GM18508 (cell line): ENCODE data around the gene NEK7.
"Not testable (repeated sequence)": the region's sequence is repeated elsewhere in the genome, so short reads cannot be mapped to it uniquely, and the experiment has no call there.

Experiments used
- ATAC-seq: cut with Tn5 transposase; IDR thresholded peaks from one replicate; pipeline ENCODE4 v1.9.1; 2021; ENCODE audit warnings: moderate number of reproducible peaks; ENCODE audit not compliant: insufficient read depth, unreplicated experiment

NEK7 gene

GRCh38 chr1:198156745-198157240 lies at the start of gene NEK7:
NEK7 (plus strand) TSS chr1:198156998; CDS start chr1:198232581, 75,583 bp downstream.
- peak; percentile 20 for ATAC-seq

GRCh38 chr1:198107091-198107501 lies 49.7 kb upstream of the NEK7 start:
- no peak for ATAC-seq

- ATAC-seq = no peak
These were observed 48.0 kb upstream of the NEK7 start for GRCh38 chr1:198108636-198109370.

- no peak for ATAC-seq
These were observed 47.5 kb upstream of the NEK7 start for GRCh38 chr1:198109371-198109715.

GRCh38 chr1:198113342-198113750 lies 43.5 kb upstream of the NEK7 start:
- ATAC-seq = no peak

- no peak for ATAC-seq
These were observed 40.7 kb upstream of the NEK7 start for GRCh38 chr1:198116069-198116468.

GRCh38 chr1:198116469-198116868 lies 40.3 kb upstream of the NEK7 start:
- no peak for ATAC-seq

GRCh38 chr1:198117267-198117666 lies 39.5 kb upstream of the NEK7 start:
- no peak for ATAC-seq

GRCh38 chr1:198118134-198118533 lies 38.7 kb upstream of the NEK7 start:
- ATAC-seq = no peak

GRCh38 chr1:198119906-198120305 lies 36.9 kb upstream of the NEK7 start:
- no peak for ATAC-seq

- ATAC-seq = no peak
These were observed 35.6 kb upstream of the NEK7 start for GRCh38 chr1:198121056-198121826.

GRCh38 chr1:198122693-198123092 lies 34.1 kb upstream of the NEK7 start:
- no peak for ATAC-seq

- ATAC-seq = no peak
These were observed 33.7 kb upstream of the NEK7 start for GRCh38 chr1:198123133-198123532.

GRCh38 chr1:198124673-198125072 lies 32.1 kb upstream of the NEK7 start:
- ATAC-seq = no peak

- no peak for ATAC-seq
These were observed 30.6 kb upstream of the NEK7 start for GRCh38 chr1:198125995-198126735.

GRCh38 chr1:198128533-198128932 lies 28.3 kb upstream of the NEK7 start:
- no peak for ATAC-seq

- ATAC-seq = not testable (repeated sequence)
These were observed 26.7 kb upstream of the NEK7 start for GRCh38 chr1:198130053-198130452.

- ATAC-seq = peak; percentile 73
These were observed 24.6 kb upstream of the NEK7 start for GRCh38 chr1:198132060-198132781.

GRCh38 chr1:198134252-198134651 lies 22.5 kb upstream of the NEK7 start:
- no peak for ATAC-seq

- ATAC-seq = no peak
These were observed 21.4 kb upstream of the NEK7 start for GRCh38 chr1:198135366-198135765.
